ENCODE measurements around the gene TTC28.

TTC28 gene

DNA sequence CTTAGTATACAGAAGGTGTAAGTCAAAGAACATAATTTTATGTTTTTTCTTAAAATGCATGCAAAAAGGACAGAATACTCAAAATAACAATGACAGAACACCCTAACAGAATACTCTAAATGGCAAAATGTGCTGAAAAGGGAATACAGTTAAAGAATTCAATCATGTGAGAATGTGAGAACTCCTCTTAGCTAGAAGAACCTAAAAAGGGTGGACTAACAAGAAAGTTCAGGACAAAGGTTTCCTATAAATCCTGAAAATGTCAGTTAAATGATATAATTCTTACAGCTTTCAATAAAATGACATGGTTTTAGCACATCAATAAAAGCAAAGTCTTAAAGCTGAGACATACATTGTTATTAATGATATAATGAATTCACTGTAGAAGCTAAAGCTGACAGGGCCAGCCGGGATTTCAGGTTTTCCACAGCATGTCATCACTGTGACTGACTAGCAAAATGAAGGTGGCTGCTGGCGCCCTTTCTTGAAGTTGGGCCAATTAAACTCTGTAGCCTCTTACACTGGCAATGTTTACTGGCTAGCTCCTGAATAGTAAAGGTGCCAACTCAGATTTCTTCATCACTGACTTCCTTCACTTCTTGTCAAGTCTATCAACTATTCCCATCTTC, 244.4 kb downstream of the TTC28 start:
- no peak for DNase-seq

DNA sequence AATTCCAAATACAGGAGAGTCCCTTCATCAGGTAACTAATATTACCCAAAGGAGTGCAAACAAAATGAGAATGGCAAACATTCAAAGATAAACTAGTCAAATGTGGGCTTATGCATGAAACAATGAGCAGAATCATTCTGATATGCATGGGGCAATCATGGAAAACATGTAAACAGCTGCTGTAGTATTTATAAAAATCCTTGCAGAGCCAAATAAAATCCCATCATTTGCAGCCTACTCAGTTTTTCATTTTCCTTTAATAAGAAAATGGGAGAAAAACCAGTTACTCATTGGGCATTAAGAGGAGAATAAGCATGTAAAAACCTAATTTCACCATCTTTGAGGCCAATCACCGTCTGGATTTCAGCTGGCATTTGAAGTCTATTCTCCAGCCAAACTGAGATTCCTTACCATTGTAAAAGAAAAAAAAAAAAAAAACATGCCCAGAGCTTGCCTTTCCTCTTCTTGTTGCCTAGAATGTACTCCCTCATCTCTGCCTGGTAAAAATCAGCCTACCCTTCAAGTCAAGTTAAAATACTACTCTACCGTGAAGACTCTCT, 249.1 kb downstream of the TTC28 start:
- no peak for DNase-seq

DNA sequence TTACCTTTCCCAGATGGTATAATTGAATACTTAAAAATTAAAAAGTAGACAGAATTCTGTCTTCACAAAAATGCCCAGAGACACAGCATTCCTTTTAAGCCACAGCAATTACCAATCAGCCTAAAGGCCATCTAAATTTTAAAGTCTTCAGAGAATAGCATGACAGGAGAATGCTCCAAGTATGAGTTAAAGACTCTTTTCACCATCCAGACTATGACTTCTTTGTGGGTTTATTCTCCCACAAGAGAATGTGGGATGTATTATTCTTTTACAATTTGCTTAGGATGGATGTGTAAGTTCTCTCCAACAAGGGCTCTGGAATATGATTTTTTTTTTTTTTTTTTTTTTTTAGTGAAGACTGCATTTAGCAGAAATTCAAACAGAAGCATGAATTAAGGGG, 249.9 kb downstream of the TTC28 start:
- DNase-seq, result no peak

DNA sequence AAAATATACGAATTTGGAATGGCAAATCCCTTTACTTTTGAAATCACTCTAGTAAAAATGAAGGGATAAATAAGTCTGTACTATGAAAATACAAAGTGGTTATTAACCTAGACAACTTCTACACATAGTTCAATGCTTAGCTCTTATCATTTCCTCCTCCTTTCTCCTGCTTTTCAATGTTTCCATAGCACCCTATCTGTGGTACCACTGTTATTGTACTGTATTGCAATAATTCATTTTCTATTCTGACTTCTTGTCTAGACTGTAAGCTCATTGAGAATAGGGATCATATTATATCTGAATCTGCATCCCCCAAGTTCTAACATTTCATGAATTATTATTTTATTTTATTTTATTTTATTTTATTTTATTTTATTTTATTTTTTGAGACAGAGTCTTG, 251.4 kb downstream of the TTC28 start:
- no peak for DNase-seq

DNA sequence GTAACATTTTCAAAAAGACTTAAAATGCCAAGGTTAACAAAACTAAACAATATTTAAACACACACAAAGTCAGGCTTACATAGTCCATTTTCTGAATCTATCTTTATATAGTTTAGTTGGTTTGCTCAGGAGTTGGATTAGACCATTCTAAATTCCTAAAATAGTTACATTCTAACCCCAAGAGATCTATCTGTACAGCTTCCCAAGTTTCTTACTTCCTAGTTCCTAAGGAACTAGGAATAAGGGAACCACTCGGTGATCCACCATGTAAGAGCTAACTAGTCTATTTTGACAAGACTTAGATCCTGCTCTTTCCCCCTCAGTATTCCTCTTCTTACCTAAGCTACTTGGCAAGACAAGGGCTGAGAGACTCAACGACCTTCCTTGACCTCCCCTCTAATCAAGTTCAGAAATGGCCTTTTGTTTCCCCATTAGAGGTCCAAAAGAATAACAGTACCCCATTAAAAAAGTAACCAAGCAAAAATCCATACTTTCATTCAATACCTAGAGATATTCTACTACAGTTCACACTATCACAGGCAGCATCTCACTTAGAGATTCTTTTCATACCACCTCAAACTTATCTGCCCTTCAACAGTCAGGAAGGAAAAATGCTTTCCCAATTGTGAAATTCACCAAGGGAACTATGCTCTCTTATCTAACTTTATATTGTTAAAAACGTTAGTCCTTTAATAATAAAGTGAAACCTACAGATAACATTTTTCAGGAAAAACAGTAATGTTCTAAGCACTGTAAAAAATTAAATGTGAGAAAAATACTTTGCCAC, 253.1 kb downstream of the TTC28 start:
- DNase-seq, result no peak

DNA sequence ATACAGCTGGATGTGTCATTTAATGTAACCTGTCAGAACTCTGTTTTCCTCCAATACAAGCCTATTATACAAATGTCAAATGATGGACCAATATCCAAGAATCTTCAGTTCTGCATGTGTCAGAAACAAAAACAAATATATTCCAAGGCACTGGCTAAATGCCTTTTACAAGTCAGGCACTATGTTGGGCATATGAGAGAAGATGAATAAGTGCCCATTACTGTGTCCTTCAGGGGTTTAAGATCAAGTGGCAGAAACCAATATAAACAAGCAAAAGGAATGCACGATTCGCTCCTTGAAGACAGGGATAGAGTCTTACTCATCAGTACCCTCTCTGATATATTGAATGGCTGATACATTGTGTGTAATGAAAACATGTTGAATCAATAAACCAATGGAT, 254.4 kb downstream of the TTC28 start:
- DNase-seq, result no peak

DNA sequence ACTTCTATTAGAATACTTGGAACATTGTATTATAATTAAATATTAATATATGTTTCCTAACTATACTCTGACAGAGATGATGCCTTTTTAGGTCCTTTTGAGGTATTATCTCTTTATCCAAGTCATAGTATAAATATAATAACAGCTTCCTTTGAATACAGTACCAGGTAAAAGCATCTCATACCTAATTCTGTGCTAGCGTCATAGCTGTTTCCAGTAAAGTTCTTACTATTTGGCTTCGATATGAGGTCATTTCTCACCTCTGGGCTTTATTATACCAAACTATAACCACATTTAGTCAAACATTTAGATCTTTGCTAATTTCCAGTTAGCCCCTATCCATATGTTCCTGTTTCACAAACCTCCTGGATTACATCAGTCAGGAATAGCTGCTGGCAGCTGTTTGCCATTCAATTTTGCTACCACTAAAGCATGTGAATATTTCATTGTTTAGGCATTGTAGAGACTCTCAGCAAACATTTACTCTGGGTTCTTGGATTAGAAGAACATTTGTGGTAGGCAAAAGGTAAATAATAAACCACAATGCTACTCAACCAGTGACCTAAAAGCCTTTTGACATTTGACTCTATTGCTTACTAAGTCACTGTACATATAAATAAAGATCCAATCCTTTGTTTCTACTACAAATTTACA, 255.1 kb downstream of the TTC28 start:
- no peak for DNase-seq

DNA sequence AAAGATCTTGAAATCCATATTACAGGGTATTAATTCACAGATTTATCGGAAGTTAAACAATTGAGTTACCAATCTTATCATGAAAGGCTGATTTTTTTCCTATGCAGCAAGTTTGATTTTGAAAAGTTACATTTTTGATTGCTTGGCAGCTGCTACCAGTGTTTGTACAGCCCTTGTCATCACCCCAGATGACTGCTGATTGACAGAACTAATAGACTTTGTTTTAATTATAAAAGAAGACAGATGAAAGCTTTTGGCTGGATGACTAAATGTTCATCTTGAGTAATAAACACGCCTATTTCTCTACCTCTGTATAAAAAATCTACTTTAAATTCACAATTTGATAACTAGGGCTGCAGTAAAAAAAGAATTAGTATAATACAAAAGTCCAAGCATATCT, 259.7 kb downstream of the TTC28 start:
- DNase-seq, result no peak

DNA sequence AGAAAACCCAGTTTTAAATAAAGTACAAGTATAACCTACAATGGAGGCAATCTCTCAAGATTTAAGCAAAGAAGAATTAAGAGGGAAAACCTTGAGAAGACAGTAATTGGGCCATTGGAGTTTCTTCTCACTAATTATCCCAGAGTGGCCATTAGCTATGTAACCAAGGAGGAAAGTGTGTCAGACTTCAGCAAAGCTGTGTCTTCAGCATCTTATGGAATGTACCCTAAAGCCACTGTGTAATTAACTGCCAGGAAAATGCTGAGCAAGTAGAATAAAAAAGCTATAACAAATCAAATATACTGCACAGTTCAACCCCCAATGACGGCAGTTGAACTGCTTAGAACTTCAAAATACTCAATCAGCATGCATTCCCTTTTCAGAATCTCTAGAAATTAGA, 261.6 kb downstream of the TTC28 start:
- no peak for DNase-seq

DNA sequence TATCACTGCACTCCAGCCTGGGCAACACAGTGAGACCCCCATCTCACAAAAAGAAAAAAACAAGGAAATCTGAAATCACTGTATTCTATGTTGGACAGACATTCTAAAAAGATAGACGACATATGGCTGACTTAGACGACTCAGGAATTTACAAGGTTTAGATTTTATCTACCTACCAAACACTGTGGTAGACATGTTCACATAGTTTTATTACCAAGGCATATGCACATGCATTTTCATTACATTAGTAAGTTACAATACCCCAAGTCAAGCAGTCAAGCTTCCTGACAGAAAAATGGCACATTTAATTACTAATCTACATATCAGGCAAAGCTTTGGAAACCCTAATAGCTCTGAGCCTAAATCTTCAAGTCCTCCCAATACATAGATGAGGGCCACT, 262.2 kb downstream of the TTC28 start:
- DNase-seq, result no peak

DNA sequence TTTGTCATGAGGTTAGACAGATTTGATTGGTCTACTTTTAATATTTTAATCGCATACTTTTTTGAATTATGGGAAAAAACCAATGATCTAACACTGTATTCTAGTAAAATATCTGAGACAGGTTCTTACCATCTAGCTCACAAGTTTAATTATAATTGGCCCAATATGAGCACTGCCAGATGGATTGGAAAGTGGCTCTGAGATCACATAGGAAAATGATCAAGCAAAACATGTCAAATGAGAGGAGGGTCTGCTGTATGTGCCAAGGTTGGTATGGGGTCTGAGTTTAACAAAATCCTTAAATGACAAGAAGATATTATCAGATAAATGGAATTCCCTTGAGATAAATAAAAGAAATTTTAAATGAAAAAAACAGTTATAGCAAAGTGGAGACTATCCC, 264.7 kb downstream of the TTC28 start:
- DNase-seq, result no peak

DNA sequence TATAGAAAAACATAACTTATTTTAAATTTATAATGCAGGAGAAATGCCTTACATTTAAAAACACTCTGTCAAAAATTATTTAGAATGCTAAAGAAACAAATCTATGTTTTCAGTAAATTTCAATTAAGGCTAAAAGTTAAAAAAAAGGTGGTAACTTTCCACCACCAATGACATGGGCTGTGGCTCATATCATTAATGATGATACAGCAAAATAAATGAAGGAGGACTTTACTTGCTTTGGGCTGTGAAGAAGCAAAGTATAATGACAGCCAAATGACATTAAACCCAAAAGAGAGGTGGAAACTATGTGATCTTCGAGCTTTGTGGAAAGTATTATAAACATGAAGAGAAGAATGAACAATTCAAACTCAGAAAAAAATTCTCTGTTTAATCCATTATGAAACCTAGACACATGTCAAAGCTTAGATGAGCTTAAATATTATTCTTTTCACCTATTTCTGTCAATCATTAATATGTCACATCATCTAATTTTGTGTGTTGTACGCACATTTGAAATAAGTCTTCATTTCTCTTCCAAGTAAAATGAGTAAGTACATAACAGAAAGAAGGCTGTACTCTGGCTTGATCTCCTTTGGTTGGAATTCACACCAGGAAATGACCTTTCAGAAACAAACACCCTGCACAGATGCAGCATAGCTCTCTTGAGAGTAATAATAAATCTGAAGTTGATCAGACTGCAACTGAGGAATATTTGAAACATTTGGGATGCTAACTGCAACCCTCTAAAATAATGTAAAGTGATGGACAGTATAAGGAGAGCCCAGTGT, 265.8 kb downstream of the TTC28 start:
- no peak for DNase-seq

DNA sequence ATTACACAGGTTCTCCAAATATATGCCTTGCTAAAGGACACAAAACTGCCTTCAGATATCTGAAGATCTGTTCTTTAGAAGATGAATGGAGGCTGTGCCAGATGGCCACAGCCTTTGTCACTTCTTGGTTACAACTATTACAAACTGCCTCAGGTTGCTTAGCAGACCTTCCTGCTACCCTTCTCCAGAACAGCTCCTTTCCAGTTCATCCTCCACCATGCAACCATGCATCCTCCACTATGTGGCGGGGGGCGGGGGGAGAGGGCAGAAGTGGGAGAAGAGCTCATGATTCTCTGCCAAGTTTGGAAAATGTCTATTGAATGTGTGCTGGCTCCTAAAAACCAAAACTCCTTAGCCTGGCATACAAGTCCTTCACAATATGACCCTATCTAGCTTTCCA, 267.5 kb downstream of the TTC28 start:
- no peak for DNase-seq

DNA sequence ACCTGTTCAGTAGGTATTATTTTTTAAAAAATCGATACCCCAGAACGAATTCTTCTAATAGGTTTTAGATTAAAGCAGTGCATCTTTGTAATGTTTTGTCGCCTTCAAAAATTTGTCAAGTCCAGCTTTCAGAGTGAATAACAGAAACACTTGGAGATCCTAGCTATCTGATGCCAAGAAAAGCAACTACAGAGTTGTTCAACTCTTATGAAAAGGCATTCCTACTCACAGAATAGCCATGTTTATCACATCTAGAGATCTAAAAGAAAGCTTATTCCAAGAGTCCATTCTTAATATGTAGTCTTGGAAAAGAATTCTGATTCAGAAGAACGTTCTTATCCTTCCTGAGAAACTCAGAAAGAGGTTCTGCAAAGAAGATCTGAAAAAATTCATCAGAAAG, 268.5 kb downstream of the TTC28 start:
- DNase-seq, result no peak

DNA sequence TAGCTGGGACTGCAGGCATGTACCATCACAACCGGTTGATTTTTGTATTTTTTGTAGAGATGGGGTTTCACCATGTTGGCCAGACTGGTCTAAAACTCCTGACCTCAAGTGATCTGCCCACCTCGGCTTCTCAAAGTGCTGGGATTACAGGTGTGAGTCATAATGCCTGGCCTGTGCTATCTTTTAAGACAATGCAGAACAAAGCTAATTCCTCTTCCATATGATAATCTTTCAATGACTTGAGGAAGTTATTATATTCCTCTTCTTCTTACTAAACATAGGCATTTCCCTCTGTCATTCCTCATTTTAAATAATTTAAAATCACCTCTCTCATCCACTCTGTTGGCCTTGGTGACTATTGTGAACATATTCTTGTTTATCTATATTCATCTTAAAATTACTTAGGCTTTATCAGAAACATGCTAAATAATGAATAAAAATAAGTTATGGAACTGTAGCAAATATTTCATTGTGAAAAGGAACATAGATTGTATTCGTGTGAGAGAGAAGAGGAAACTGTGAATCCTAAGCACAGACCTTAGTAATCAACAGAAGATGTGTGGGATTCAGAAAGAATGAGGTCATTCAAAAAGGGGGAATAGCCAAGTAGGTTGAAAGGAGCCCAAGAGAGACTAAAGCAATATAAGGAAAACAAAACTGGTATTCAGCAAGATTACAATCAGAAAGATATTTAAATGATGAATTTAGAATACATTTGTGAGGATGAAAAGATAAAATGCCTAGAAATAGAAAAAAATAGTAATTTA, 269.4 kb downstream of the TTC28 start:
- DNase-seq, result no peak

DNA sequence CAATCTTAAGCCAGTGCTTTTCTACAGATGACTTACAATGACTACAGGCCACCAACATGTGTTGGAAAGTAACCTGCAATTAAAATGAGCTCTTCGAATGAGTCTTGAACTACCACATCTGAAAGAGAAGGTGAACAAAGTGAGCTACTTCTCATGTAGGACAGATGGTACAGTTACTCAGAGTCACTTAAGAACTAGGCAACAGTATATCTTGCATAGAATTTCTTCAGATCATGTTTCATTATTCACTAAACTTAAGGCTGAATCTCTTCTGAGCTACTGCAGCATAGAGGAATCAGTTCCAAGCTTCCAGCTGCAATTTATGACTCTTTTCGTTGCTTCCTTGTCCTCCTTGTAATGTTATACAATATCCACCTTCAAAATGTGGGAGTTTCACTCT, 270.9 kb downstream of the TTC28 start:
- no peak for DNase-seq

DNA sequence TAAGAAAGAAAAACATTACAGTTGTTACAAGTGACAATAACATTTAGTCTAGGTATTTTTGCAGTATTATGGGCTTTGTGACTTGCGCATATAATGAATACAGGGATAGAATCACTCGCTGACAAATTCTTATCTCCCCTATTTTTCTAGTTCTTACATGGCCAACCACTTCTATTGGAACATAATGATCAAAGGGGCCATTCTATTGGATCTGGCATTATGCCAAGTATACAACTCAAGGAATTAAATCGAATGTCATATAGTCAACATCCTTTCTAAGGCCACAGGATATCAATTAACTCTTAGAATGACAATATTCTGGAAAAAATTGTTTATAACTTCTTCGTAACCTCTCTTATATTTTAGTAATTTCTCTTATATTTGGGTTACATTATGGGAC, 272.0 kb downstream of the TTC28 start:
- DNase-seq, result no peak

DNA sequence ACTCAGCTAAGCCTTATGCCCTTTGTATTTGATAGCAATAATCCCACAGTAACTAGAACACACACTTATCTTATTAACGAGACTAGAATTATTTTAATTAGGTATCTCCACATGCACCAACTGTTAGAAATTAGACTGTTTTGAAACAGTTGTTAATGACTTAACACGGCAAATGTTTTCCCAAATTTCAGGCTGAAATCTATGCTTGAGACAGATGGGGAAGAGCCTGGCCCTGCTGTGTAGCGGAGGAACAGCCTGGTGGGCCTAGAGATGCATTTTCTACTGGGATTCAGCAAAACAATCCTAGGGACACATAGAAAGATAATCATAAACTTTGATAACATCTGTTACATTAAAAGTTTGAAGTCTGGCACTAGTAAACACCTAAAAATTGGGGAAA, 273.4 kb downstream of the TTC28 start:
- no peak for DNase-seq

DNA sequence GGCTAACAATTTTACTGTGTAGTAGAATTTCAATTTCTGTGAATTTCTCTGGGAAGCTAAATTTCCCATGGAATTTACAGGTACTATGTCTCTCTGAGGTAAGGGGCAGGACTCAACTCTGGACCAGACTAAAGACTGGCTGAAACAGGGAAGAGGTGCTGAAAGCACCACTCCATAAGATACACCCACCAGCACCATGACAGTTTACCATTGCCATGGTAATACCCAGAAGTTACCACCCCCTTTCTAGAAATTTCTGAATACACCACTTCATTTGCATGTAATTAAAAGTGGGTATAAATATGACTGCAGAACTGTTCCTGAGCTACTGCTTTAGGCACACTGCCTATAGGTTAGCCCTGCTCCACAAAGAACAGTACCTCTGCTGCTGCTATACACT, 274.1 kb downstream of the TTC28 start:
- DNase-seq, result no peak

DNA sequence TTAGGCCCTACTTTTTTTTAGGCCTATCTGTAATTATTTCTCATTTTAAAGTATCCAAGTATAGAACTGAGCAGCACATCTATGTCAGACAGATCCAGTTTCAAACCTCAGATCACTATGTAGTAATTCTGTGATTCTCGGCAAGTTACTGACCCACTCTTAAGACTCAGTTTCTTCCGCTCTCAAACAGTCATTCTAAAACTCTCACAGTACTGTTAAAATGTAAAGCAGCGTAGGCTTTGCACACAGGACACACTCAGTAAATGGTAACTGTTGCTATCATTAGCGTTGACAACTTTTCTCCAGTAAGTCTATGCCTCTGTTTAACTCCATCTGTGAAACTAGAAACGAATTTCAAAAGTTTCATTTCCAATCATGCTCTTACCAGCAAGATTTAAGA, 277.1 kb downstream of the TTC28 start:
- DNase-seq, result no peak

DNA sequence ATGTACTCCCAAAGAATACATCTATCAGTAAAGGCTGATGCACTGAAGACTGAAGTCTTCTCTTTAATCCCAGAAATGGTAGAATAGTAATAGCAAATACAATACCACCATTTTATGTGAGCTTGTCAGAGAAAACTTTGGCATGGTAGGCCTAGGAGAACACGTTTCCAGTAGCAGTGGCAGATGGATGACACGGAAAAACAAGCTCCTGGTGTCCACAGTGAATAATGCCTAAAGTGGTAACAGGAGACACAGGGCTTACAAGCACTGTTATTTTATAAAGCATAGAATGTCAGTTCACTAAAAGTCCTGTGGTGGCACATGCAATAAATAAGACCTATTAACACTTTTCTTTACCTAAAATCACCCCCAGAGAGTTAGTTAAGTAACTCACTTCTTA, 277.6 kb downstream of the TTC28 start:
- no peak for DNase-seq

DNA sequence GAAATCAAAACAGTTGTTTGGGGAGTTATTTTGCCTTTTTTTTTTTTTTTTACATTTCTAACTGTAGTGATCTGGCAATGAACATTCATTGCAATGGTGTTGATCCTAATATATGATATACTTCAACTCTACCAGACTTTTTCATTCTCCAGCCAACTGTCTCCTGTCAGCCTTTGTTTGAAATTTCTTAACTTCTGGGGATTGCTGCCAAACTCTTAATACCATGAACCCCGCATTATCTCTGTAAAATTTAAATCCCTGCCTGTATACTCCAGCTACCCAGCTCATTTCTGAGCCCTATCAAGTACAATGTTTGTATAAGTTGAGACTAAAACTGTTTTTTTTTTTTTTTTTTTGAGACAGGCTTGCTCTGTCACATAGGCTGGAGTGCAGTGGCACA, 280.7 kb downstream of the TTC28 start:
- DNase-seq, result no peak

DNA sequence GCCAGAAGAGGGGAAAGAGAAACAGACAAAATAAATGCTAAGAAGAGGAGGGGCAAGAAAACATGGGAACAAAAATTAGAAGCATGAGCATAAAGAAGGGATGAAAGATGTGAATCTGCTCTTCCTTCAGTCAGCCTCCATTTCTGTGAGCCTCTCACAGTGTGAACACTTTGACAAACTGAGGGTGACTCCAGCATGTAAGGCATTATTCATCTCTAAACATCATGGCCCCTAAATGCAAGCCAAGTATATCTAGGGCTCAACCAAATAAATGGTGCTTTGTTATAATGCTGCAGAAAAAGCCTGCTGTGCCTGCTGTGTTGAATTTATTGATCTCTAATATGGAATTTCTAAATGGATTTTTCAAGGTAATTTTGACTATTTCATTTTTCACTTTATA, 281.3 kb downstream of the TTC28 start:
- no peak for DNase-seq
